Neural progenitor cell (in vitro differentiated cells): ENCODE results near the gene ARF1. TPM values are rescaled to one million over a fixed set of nuclear protein-coding genes. Genes with fewer than 3 reads are reported as not detected.

Source experiments
- DNase-seq: peaks from one replicate; pipeline ENCODE4 v3.0.0-alpha.2; 2016; ENCODE audit warnings: low spot score
- H2AFZ ChIP-seq: fragments of 200-600 bp; sonication (generic); replicated peaks from 2 replicates; pipeline ENCODE4 v1.6.1; 2016; ENCODE audit warnings: antibody characterized with exemption
- H3F3A ChIP-seq: fragments of 200-600 bp; sonication (generic); 2 replicates; pipeline ENCODE4 v1.6.1; 2016; ENCODE audit warnings: antibody characterized with exemption, low read depth
- H3K27ac ChIP-seq: fragments of 200-600 bp; sonication (generic); 2 replicates; pipeline ENCODE4 v1.5.1; 2016; ENCODE audit warnings: mild to moderate bottlenecking
- H3K27me3 ChIP-seq: fragments of 200-600 bp; sonication (generic); 2 replicates; pipeline ENCODE4 v1.6.1; 2016; ENCODE audit warnings: mild to moderate bottlenecking, moderate library complexity
- H3K36me3 ChIP-seq: fragments of 200-600 bp; sonication (generic); 2 replicates; pipeline ENCODE4 v1.5.1; 2016
- H3K4me1 ChIP-seq: fragments of 200-600 bp; sonication (generic); 2 replicates; pipeline ENCODE4 v1.6.1; 2016; ENCODE audit warnings: mixed run types
- H3K4me2 ChIP-seq: fragments of 200-600 bp; sonication (generic); 2 replicates; pipeline ENCODE4 v1.6.1; 2016
- H3K4me3 ChIP-seq: fragments of 200-600 bp; sonication (generic); 2 replicates; pipeline ENCODE4 v1.5.1; 2016
- H3K79me2 ChIP-seq: fragments of 200-600 bp; sonication (generic); 2 replicates; pipeline ENCODE4 v1.6.1; 2016; ENCODE audit warnings: low read depth
- H3K9ac ChIP-seq: fragments of 200-600 bp; sonication (generic); 2 replicates; pipeline ENCODE4 v1.6.1; 2016
- H3K9me3 ChIP-seq: fragments of 200-600 bp; sonication (generic); 2 replicates; pipeline ENCODE4 v1.5.1; 2016; ENCODE audit warnings: low read depth
- H4K20me1 ChIP-seq: fragments of 200-600 bp; sonication (generic); 2 replicates; pipeline ENCODE4 v1.6.1; 2016; ENCODE audit warnings: low read depth
- H3K27ac Mint-ChIP-seq: 3 replicates; pipeline ENCODE4 v1.8.0; 2021; ENCODE audit warnings: mixed read lengths
- H3K27me3 Mint-ChIP-seq: 2 replicates; pipeline ENCODE4 v1.8.0; 2022; ENCODE audit warnings: low read depth, mild to moderate bottlenecking, inconsistent platforms, moderate library complexity, mixed read lengths; ENCODE audit not compliant: insufficient read depth
- H3K36me3 Mint-ChIP-seq: 3 replicates; pipeline ENCODE4 v1.8.0; 2021; ENCODE audit warnings: mixed read lengths
- H3K4me1 Mint-ChIP-seq: 3 replicates; pipeline ENCODE4 v1.8.0; 2021; ENCODE audit warnings: mixed read lengths
- H3K4me3 Mint-ChIP-seq: 3 replicates; pipeline ENCODE4 v1.8.0; 2021; ENCODE audit warnings: mild to moderate bottlenecking, moderate library complexity, mixed read lengths
- H3K9me3 Mint-ChIP-seq: 3 replicates; pipeline ENCODE4 v1.8.0; 2020; ENCODE audit warnings: mixed read lengths
- EZH2 ChIP-seq: fragments of 200-600 bp; sonication (generic); IDR thresholded peaks from 2 replicates; pipeline ENCODE4 v1.6.1; 2017; ENCODE audit warnings: antibody characterized with exemption, mild to moderate bottlenecking, moderate library complexity
- EZH2phosphoT487 ChIP-seq: fragments of 200-600 bp; sonication (generic); IDR thresholded peaks from 2 replicates; pipeline ENCODE4 v1.6.1; 2017; ENCODE audit warnings: antibody characterized with exemption
- total RNA-seq: library from RNA; depleted of rRNA; stranded (reverse); fragments of >200 nt; gene quantifications from 2 replicates; pipeline ENCODE4 v1.2.3, GENCODE V29; 2015; ENCODE audit warnings: low replicate concordance
- TF ChIP-seq, protein P1 (sequence below): fragments of 200-600 bp; sonication (generic); IDR thresholded peaks from 2 replicates; pipeline ENCODE4 v1.5.1; 2017; ENCODE audit warnings: antibody characterized with exemption, mild to moderate bottlenecking

Gene ARF1
- total RNA-seq, 1 donor from 2014 or later = 95.1 TPM

DNA sequence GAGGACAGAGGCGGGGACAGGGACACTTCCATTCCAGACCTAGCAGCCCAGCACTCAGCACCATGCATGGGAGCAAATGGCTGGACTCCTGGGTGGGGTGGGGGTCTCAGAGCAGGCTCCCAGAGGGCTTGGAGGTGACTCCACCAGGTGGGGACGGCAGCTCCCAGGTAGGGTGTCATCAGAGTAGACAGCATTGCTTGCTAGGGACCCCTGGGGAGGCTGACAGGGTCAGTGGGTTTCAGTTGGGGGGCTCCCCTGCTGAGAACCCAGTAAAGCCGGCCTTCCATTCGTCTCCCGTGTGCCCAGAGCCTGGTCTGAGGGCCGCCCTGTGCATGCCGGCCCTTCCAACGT, 62.5 kb downstream of the ARF1 start:
- TF ChIP-seq, protein P1, sequence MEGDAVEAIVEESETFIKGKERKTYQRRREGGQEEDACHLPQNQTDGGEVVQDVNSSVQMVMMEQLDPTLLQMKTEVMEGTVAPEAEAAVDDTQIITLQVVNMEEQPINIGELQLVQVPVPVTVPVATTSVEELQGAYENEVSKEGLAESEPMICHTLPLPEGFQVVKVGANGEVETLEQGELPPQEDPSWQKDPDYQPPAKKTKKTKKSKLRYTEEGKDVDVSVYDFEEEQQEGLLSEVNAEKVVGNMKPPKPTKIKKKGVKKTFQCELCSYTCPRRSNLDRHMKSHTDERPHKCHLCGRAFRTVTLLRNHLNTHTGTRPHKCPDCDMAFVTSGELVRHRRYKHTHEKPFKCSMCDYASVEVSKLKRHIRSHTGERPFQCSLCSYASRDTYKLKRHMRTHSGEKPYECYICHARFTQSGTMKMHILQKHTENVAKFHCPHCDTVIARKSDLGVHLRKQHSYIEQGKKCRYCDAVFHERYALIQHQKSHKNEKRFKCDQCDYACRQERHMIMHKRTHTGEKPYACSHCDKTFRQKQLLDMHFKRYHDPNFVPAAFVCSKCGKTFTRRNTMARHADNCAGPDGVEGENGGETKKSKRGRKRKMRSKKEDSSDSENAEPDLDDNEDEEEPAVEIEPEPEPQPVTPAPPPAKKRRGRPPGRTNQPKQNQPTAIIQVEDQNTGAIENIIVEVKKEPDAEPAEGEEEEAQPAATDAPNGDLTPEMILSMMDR = no peak
- TF ChIP-seq EZH2 (no peak), EZH2phosphoT487 (no peak)

DNA sequence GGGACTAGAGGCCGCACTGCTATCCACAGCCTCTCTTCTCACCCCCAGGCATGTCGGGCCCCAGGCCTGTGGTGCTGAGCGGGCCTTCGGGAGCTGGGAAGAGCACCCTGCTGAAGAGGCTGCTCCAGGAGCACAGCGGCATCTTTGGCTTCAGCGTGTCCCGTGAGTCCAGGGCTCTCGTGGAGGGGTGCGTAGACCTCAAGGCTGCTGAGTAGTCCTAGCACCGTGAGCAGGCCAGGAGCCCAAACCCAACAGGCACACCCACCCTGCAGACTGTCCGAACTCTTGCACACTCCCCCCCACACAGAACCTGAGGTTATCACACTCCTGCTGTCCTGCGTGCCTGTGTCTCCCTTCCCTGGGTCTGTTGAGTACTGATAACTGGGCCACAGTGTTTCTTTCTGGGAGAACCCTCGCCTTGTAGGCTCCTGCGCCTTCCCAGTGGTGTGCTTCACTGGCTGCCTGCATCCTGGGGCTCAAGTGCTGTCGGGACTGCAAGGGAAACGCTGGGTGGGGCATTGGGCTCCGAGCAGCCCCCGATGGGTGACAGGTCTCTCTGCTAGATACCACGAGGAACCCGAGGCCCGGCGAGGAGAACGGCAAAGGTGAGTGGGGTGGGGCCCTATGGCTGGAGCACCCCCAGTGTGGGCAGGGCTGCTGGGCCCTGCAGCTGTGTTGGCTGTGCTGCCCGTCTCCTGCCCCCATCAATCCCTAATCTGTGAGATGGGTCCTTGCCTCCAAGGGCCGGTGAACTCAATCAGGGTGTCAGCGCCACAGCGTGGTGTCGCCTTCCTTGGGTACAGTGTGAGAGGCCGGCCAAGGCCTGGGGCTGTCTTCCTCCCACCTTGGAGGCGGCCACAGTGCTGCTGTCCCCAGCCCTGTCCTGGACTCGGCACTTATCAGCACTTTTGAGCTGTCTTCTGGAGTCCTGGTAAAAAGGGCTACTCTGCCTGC, 63.2 kb downstream of the ARF1 start:
- Histone ChIP-seq H3K9me3 (no peaks in the 10 kb centered on the region), H3K4me2 (no peak overlapping the region), H3K27me3 (no peaks in the 10 kb centered on the region), H3K36me3 (no peaks in the 10 kb centered on the region), H4K20me1 (peaks cover 13% of the 10 kb centered on the region), H2AFZ (no peak overlapping the region), H3K27ac (no peak overlapping the region), H3K79me2 (peaks cover 40% of the 10 kb centered on the region), H3K4me3 (no peak overlapping the region), H3K9ac (no peak overlapping the region), H3K4me1 (peaks cover 20% of the 10 kb centered on the region), H3F3A (no peaks in the 10 kb centered on the region)
- no peaks in the 10 kb centered on the region for H3K36me3 Mint-ChIP-seq
- H3K27me3 Mint-ChIP-seq = no peaks in the 10 kb centered on the region
- H3K4me3 Mint-ChIP-seq = no peak overlapping the region
- no peaks in the 10 kb centered on the region for H3K9me3 Mint-ChIP-seq
- no peak overlapping the region for H3K27ac Mint-ChIP-seq
- TF ChIP-seq EZH2 (no peak), EZH2phosphoT487 (no peak)
- TF ChIP-seq, protein P1 = no peak
- no peak for DNase-seq
- H3K4me1 Mint-ChIP-seq = peaks cover 18% of the 10 kb centered on the region

More for the DNA sequence above, 62.5 kb downstream of the ARF1 start:
- DNase-seq = no peak
- no peak overlapping the region for H3K4me3 ChIP-seq
- Mint-ChIP-seq H3K27me3 (peaks cover under 1% of the 10 kb centered on the region), H3K4me3 (no peak overlapping the region), H3K4me1 (peaks cover 18% of the 10 kb centered on the region), H3K27ac (peak overlapping the region; percentile 21), H3K36me3 (no peaks in the 10 kb centered on the region), H3K9me3 (no peaks in the 10 kb centered on the region)
- no peaks in the 10 kb centered on the region for H3K27me3 ChIP-seq
- H3K4me2 ChIP-seq = no peak overlapping the region
- no peaks in the 10 kb centered on the region for H3F3A ChIP-seq
- H3K4me1 ChIP-seq = peaks cover 14% of the 10 kb centered on the region
- H3K9me3 ChIP-seq = no peaks in the 10 kb centered on the region
- H3K9ac ChIP-seq = no peak overlapping the region
- H4K20me1 ChIP-seq = peaks cover 14% of the 10 kb centered on the region
- H3K79me2 ChIP-seq = peaks cover 45% of the 10 kb centered on the region
- no peaks in the 10 kb centered on the region for H3K36me3 ChIP-seq
- H3K27ac ChIP-seq = no peak overlapping the region
- no peak overlapping the region for H2AFZ ChIP-seq

DNA sequence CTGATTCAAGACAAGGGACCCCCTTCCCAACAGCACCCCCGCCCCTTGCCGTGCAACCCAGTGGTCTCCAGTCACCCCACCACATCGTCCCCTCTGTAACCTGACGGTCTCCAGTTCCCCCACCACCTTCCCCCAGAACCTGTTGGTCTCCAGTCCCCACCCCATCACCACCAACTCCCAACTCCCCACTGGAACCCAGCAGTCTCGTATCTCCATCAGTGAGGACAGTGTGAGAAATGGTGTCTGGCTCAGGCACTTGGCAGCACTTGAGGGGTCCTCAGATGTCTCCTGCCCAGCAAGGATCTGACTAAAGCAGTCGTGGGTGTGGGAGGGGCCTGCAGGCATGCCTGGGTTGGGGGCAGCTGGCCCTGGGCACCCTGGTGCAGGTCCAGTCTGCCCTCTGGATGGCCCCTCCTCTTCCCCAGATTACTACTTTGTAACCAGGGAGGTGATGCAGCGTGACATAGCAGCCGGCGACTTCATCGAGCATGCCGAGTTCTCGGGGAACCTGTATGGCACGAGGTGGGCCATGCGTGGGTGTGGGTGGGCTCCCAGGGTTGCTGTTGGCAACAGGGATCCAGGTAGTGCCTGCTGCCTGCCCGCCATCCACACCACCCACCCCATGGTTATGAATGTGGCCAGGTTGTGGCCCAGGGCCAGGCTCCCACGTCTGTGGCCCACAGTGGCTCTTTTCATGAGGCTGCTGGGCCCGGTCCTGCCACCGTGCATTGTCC, 64.1 kb downstream of the ARF1 start:
- Histone ChIP-seq H3K4me3 (no peak overlapping the region), H3K4me2 (no peak overlapping the region), H3K27ac (no peak overlapping the region), H4K20me1 (peaks cover 5% of the 10 kb centered on the region), H3K79me2 (peaks cover 32% of the 10 kb centered on the region), H3K27me3 (no peaks in the 10 kb centered on the region), H3K36me3 (no peaks in the 10 kb centered on the region), H3F3A (no peaks in the 10 kb centered on the region), H3K4me1 (peaks cover 14% of the 10 kb centered on the region), H3K9ac (no peak overlapping the region), H3K9me3 (no peaks in the 10 kb centered on the region), H2AFZ (no peak overlapping the region)
- Mint-ChIP-seq H3K36me3 (no peaks in the 10 kb centered on the region), H3K4me1 (peaks cover 11% of the 10 kb centered on the region), H3K4me3 (no peak overlapping the region), H3K27me3 (no peaks in the 10 kb centered on the region), H3K27ac (no peak overlapping the region), H3K9me3 (no peaks in the 10 kb centered on the region)
- TF ChIP-seq, protein P1 = no peak
- no peak for TF ChIP-seq EZH2
- TF ChIP-seq EZH2phosphoT487 = no peak
- DNase-seq = no peak
